ENCODE data around the gene PAX4. TPM values are rescaled to one million over a fixed set of nuclear protein-coding genes. Genes with fewer than 3 reads are reported as not detected.
"Not testable (repeated sequence)": the region's sequence is repeated elsewhere in the genome, so short reads cannot be mapped to it uniquely, and the experiment has no call there.

PAX4 gene
- polyA plus RNA-seq, 6 donors from 2014 or later, result not detected

DNA sequence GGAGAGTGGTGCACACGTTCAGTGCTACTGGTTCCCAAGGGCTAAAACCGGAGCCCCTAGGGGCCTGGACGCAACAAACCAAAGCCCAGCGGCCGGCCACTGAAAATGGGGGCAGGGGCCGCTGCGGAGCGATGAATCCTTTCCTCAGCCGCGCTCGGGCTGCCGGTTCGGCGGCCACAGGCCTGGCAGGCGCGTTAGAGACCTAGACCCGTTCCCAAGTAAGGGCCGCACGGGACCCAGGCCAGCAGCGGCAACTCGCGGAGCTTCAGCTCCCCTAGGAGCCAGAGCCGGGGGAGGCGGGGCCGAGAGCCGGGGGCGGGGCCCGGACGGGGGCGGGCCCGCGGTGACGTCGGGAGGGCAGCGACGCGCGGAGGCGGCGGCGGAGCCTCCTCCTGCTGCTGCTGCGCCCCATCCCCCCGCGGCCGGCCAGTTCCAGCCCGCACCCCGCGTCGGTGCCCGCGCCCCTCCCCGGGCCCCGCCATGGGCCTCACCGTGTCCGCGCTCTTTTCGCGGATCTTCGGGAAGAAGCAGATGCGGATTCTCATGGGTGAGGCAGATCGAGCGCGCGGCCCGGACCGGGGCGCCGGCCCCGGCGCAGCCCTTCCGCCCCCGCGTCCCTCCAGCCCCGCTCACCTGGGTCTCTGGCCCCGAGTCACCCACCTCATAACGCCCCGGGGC is 29.8 kb downstream of the PAX4 start, which contains the start of gene ARF5:
Gene ARF5, plus strand, starts transcription at position 393 of the 678 bp plus-strand sequence. Its CDS starts 88 bp downstream, at position 481.
- no peaks in the 10 kb centered on the region for H3K27me3 Mint-ChIP-seq
- peaks cover 39 to 55% (median 52%) of the 10 kb centered on the region in 3 donors for H3K4me1 Mint-ChIP-seq
- peaks cover 0 to 10% of the 10 kb centered on the region in 2 donors for H3K36me3 Mint-ChIP-seq
- H3K27ac Mint-ChIP-seq, result peak within 1 kb of the TSS; percentile 82 to 96 (median 94)
- H3K9me3 Mint-ChIP-seq, result no peaks in the 10 kb centered on the region
- peak within 1 kb of the TSS; percentile 92 to 98 (median 95) for H3K4me3 Mint-ChIP-seq
- DNase-seq (peak; percentile 84), ATAC-seq (ENCODE audit: low read depth in 2 of 2) (peak; percentile 75 to 78)

DNA sequence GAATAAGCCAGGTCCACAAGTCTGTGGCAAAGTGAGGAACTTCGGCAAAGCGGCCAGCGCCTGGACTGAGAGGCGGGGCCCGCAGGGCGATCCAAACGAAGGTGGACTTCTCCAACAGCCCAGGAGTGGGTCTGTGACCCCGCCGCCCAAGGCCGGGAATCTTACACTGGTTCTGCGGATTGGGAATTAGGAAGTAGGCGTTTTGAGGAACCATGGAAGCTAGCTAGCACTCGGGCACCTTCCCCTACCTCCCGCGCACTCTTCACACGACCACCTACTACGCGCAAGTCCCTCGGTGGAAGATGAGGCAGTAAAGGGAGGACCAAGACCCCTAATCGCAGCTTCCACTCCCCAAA is 30.3 kb downstream of the PAX4 start:
- ATAC-seq (ENCODE audit: low read depth in 2 of 2) (no peak), DNase-seq (no peak)
- peak overlapping the region; percentile 86 to 96 (median 92) for H3K4me3 Mint-ChIP-seq
- H3K4me1 Mint-ChIP-seq, result peaks cover 43 to 60% (median 57%) of the 10 kb centered on the region in 3 donors
- H3K27ac Mint-ChIP-seq, result peak overlapping the region in 2 of 6 donors; percentile 58 to 60
- H3K36me3 Mint-ChIP-seq, result peaks cover 5 to 15% of the 10 kb centered on the region in 2 donors
- no peaks in the 10 kb centered on the region for H3K9me3 Mint-ChIP-seq
- no peaks in the 10 kb centered on the region for H3K27me3 Mint-ChIP-seq

DNA sequence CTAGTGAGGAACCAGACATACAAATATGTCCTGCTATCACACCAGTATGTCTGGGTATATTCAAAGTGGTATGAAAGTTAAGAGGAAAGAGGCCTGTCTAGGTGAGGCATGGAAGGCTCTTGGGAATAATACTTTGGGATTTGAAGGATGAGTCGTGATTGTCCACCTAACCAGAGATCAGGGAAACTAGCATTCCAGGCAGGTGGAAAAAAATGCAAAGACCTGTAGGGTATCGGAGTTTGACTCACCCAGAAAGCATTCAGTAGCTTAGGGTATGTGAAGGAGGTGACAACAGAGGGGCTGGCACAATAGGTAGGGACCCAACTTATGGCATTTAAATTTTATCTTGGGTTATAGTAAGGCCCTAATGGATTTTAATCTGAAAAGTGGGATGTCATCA is 31.6 kb downstream of the PAX4 start:
- peak overlapping the region; percentile 48 to 96 (median 92) for H3K4me3 Mint-ChIP-seq
- peaks cover 12 to 15% of the 10 kb centered on the region in 2 donors for H3K36me3 Mint-ChIP-seq
- no peaks in the 10 kb centered on the region for H3K27me3 Mint-ChIP-seq
- H3K27ac Mint-ChIP-seq, result peak overlapping the region in 5 of 6 donors; percentile 50 to 89 (median 54)
- no peak for ATAC-seq (ENCODE audit: low read depth in 2 of 2)
- H3K4me1 Mint-ChIP-seq, result peaks cover 53 to 70% (median 67%) of the 10 kb centered on the region in 3 donors
- no peak for DNase-seq
- H3K9me3 Mint-ChIP-seq, result no peaks in the 10 kb centered on the region

DNA sequence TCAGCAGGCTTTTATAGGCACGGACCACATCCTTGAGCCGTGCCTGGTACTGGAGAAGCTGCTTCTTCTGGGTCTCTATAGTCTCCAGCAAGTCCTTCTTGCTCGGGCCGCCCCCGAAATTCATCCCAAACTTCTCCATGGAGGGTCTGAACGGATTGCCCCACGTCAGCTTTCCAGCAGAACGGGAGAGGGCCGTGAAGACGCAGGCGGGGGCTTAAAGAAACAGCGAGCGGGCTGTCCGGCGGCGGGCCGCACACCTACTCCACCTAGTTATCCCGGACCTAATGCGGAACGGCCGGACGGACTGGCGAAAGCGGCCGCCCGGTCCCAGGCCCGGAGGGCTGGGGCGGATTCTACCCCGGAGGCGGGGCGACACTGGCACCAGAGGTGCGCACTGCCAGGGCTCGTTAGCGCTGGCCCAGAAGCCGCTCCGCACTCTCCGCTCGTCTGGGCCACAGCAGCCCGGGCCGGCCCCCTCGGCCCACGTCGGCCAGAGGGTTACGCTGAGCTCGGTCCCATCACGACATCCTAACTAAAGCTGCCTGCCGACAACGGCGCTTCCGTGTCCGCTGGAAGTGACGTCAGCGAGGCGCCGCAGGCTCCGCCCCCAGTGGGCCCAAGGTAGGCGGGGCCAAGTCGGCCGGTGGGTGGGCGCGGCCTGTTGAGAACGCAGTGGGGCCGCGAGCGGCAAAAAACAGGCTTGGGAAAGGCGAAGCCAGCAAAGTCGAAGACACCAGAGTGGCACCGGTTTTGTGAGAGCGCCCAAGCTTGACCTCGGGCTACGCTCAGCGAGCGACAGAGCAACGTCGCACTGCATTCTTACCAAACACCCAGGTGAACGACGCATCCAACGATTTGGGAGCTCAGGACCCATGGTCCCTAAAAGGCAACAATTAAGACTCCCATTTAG is 32.6 kb downstream of the PAX4 start, which contains the start of gene GCC1:
Gene GCC1, minus strand, starts transcription at position 553 of the 910 bp plus-strand sequence. Its CDS starts 414 bp downstream, at position 139.
- H3K27ac Mint-ChIP-seq, result peak within 1 kb of the TSS; percentile 82 to 98 (median 96)
- no peaks in the 10 kb centered on the region for H3K9me3 Mint-ChIP-seq
- DNase-seq, result peak; percentile 94
- peaks cover 53 to 78% (median 69%) of the 10 kb centered on the region in 3 donors for H3K4me1 Mint-ChIP-seq
- H3K4me3 Mint-ChIP-seq, result peak within 1 kb of the TSS; percentile 89 to 96 (median 94)
- H3K36me3 Mint-ChIP-seq, result peaks cover 9 to 12% of the 10 kb centered on the region in 2 donors
- peak; percentile 78 to 79 for ATAC-seq (ENCODE audit: low read depth in 2 of 2)
- H3K27me3 Mint-ChIP-seq, result no peaks in the 10 kb centered on the region

DNA sequence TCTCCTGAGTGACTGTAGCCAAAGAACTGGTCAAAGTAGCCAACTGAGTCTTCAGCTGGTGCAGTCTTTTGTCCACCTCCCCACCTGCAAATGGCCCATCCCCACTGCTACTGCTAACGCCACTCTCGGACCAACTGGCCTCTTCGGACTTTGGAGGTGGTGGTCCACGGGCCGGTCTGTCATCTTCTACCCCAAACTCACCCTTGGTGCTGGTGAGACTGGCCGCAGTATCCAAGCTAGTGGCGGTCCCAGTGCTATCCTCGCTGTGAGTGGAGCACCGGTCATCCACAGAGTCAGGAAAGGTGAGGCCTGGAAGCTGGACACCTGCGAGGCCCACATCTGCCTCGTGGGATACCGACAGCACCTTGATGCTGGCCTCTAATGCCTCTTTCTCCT is 33.3 kb downstream of the PAX4 start:
- peaks cover 49 to 75% (median 65%) of the 10 kb centered on the region in 3 donors for H3K4me1 Mint-ChIP-seq
- H3K36me3 Mint-ChIP-seq, result peaks cover 9 to 12% of the 10 kb centered on the region in 2 donors
- DNase-seq (no peak), ATAC-seq (ENCODE audit: low read depth in 2 of 2) (no peak)
- H3K4me3 Mint-ChIP-seq, result peak overlapping the region; percentile 89 to 96 (median 94)
- peak overlapping the region in 5 of 6 donors; percentile 64 to 97 (median 95) for H3K27ac Mint-ChIP-seq
- no peaks in the 10 kb centered on the region for H3K27me3 Mint-ChIP-seq
- no peaks in the 10 kb centered on the region for H3K9me3 Mint-ChIP-seq

DNA sequence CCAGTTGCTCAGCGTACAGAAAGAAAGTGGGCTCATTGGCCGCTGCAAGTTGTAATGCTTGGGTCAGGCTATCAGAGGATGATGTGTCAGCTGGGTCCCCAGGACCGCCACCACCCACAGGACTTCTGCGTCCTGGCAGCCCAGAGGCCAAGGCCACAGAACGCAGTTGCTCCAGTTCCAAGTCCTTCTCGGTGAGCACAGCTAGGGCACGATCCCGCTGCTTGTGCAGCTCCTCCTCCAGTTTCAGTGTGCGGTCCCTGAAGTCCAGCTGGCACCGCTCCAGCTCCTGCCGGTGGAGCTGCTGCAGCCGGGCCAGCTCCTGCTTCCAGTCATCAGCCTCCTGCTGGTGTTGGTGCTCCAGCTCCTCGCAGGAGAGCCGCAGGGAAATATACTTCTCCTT is 35.6 kb downstream of the PAX4 start:
- no peak for DNase-seq
- no peak overlapping the region for H3K27ac Mint-ChIP-seq

DNA sequence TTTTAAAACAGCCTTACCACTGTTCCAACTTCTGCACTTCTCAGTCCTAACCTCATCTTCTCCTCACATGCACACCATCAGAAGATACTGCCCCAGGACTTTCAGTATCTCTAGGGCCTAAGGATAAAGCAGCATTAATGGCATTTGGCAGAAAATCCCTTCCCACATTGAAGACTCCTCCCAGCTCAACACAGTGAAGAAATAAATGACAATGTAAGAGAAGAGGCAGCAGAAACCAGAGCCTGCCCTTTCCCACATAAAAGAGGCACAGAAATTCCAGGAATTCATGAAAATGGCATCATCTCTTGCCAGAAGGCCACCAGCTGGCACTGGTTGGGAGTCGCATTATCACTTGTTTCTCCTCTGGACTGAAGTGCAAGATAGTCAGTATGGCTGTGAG is 36.2 kb downstream of the PAX4 start:
- H3K27me3 Mint-ChIP-seq, result no peaks in the 10 kb centered on the region
- no peak for ATAC-seq (ENCODE audit: low read depth in 2 of 2)
- peaks cover 38 to 65% (median 53%) of the 10 kb centered on the region in 3 donors for H3K4me1 Mint-ChIP-seq
- H3K36me3 Mint-ChIP-seq, result peaks cover 20 to 21% of the 10 kb centered on the region in 2 donors
- H3K9me3 Mint-ChIP-seq, result no peaks in the 10 kb centered on the region
- DNase-seq, result no peak
- no peak overlapping the region for H3K27ac Mint-ChIP-seq
- peak overlapping the region in 1 of 8 donors; percentile 61 for H3K4me3 Mint-ChIP-seq

More for the DNA sequence above, 35.6 kb downstream of the PAX4 start:
- peaks cover 15 to 17% of the 10 kb centered on the region in 2 donors for H3K36me3 Mint-ChIP-seq
- peaks cover 38 to 68% (median 53%) of the 10 kb centered on the region in 3 donors for H3K4me1 Mint-ChIP-seq
- ATAC-seq (ENCODE audit: low read depth in 2 of 2), result no peak
- H3K27me3 Mint-ChIP-seq, result no peaks in the 10 kb centered on the region
- peak overlapping the region in 2 of 8 donors; percentile 61 to 74 for H3K4me3 Mint-ChIP-seq
- no peaks in the 10 kb centered on the region for H3K9me3 Mint-ChIP-seq

DNA sequence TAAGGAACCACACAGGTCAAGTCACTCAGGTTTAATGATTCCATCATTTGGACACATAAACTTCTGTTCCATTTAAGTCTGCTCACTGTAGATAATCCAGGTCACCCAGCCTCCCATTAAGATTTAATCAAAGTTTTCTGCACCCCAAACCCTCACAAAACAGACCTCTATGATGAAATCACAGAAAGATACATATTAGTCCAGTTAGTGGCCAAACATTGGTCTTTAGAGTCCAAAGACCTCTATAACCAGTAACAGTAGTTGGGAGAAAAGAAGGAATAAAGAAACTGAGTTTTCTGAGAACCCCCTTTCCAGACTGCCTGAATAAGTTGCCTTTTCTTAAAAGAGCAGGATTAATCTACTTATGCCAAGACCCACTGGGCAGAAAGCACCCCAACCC is 37.3 kb downstream of the PAX4 start:
- Mint-ChIP-seq H3K36me3 (peaks cover 23% of the 10 kb centered on the region in 2 donors), H3K4me1 (peaks cover 37 to 57% (median 46%) of the 10 kb centered on the region in 3 donors), H3K27ac (peak overlapping the region in 1 of 6 donors; percentile 58)

DNA sequence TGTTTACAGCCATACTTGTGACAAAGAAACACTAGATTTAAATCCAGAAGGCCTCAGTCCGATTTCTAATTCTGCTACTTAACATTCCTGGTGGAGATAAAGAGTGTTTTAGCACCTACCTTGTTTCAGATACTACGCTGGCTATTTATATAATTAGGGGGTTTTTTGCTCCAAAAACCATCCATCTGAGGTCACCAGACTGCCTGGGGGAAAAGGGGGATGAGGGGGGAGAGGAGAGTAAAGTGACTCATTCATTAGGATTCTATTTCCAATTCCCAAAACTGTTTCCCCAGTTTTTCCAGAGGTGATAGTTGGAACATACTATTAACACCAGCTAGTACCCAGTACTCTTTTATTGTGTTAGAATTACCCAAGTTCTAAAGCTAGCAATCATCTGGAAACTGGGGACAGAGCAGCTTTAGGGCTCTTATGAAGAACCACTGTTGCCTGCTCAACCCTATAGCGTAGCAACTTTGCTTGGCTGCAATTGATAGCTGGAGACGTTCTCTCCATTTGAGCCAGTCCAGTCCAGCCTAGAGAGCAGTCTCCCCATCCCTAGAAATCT is 39.1 kb downstream of the PAX4 start:
- Mint-ChIP-seq H3K36me3 (peaks cover 23 to 31% of the 10 kb centered on the region in 2 donors), H3K4me1 (peaks cover 20 to 42% (median 32%) of the 10 kb centered on the region in 3 donors), H3K9me3 (no peaks in the 10 kb centered on the region), H3K27me3 (no peaks in the 10 kb centered on the region), H3K27ac (peak overlapping the region in 1 of 6 donors; percentile 59), H3K4me3 (peak overlapping the region in 1 of 8 donors; percentile 30)
- no peak for DNase-seq
- no peak for ATAC-seq (ENCODE audit: low read depth in 2 of 2)

More for the DNA sequence above, 37.3 kb downstream of the PAX4 start:
- Mint-ChIP-seq H3K27me3 (no peaks in the 10 kb centered on the region), H3K4me3 (peak overlapping the region in 1 of 8 donors; percentile 36), H3K9me3 (no peaks in the 10 kb centered on the region)
- DNase-seq (no peak), ATAC-seq (ENCODE audit: low read depth in 2 of 2) (no peak)

DNA sequence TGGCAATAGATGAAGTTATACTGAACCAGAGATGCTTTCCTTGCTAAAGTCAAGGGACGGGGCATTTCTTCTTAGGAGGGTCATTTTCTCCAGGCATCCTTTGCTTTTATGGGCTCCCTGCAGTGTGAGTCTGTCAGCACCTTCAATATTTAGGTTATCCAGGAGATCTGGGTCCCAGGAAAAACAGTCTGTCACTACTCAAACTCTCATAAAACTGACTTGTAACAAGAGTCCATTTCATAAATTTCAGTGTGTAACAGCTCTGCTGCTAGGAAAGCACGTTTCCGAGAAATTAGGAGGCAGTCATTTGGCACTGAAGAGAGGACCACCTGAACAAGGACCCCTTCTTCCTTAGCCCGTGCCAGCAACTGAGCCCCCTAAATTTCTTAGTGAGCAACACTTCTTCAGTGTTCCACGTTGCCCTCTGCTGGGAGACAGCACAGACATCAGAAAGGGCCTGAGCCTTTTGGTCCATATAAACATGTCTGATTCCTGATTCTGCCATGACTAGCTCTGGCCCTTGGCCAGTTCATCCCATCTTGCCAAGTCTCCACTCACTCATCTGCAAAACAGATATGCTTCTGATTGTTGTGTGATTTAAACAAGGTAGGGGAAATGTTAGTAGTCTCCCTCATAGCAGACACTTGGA is 39.8 kb downstream of the PAX4 start:
- H3K27ac Mint-ChIP-seq, result no peak overlapping the region
- peak overlapping the region in 1 of 8 donors; percentile 30 for H3K4me3 Mint-ChIP-seq
- H3K27me3 Mint-ChIP-seq, result no peaks in the 10 kb centered on the region
- ATAC-seq (ENCODE audit: low read depth in 2 of 2) (no peak), DNase-seq (no peak)
- H3K9me3 Mint-ChIP-seq, result no peaks in the 10 kb centered on the region
- H3K4me1 Mint-ChIP-seq, result peaks cover 14 to 36% (median 26%) of the 10 kb centered on the region in 3 donors
- H3K36me3 Mint-ChIP-seq, result peaks cover 23 to 30% of the 10 kb centered on the region in 2 donors

DNA sequence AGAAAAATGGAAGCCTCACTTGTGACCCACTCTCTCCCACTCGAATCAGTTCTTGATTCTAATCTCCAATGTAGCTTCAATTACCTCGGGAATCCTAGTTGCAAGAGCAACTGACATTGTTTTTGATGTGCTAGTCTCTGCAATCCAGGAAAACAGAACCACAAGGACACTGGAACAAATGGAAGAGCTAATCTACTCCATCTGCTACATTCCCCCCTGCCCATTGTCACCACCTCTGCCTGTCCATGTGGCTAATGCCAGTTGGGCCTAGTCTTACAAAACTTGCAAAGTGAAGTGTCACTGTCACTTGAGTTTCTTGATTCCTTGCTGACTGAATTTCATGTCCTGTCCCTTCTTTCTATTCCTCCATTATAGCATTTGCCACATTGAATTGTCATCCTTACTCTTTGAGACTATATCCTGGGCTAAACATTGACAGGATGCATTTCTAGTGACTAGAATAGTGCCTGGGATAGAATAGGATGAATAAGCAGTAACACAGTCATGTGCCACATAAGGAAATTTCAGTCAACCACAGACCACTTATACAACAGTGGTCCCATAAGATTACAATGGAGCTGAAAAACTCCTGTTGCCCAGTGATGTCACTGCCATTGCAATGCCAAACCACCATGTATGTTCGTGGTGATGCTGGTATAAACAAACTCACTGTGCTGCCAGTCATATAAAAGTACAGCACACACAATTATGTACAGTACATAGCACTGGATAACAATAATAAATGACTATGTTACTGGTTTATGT is 46.0 kb downstream of the PAX4 start:
- H3K9me3 Mint-ChIP-seq, result no peaks in the 10 kb centered on the region
- H3K27me3 Mint-ChIP-seq, result no peaks in the 10 kb centered on the region
- no peaks in the 10 kb centered on the region for H3K4me1 Mint-ChIP-seq
- H3K27ac Mint-ChIP-seq, result peak overlapping the region in 1 of 6 donors; percentile 2
- ATAC-seq (ENCODE audit: low read depth in 2 of 2), result no peak
- no peak for DNase-seq
- H3K4me3 Mint-ChIP-seq, result no peak overlapping the region
- peaks cover 12 to 14% of the 10 kb centered on the region in 2 donors for H3K36me3 Mint-ChIP-seq

DNA sequence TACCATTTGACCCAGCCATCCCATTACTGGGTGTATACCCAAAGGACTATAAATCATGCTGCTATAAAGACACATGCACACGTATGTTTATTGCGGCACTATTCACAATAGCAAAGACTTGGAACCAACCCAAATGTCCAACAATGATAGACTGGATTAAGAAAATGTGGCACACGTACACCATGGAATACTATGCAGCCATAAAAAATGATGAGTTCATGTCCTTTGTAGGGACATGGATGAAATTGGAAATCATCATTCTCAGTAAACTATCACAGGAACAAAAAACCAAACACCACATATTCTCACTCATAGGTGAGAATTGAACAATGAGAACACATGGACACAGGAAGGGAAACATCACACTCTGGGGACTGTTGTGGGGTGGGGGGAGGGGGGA is 49.9 kb downstream of the PAX4 start:
- DNase-seq; H3K27ac Mint-ChIP-seq; ATAC-seq (ENCODE audit: low read depth in 2 of 2); H3K4me3 Mint-ChIP-seq; H3K27me3 Mint-ChIP-seq; H3K4me1 Mint-ChIP-seq: not testable (repeated sequence)
- H3K36me3 Mint-ChIP-seq, result peaks cover 19 to 28% of the 10 kb centered on the region in 2 donors
- H3K9me3 Mint-ChIP-seq, result peaks cover 0 to 12% (median 4%) of the 10 kb centered on the region in 7 donors

Measured in naive B cell (primary cell).